ENCODE results near the gene MORN3. TPM values are rescaled to one million over a fixed set of nuclear protein-coding genes. Genes with fewer than 3 reads are reported as not detected.

MORN3 gene
- polyA plus RNA-seq, 3 donors = 1.8 to 2.5 (median 1.9) TPM

DNA sequence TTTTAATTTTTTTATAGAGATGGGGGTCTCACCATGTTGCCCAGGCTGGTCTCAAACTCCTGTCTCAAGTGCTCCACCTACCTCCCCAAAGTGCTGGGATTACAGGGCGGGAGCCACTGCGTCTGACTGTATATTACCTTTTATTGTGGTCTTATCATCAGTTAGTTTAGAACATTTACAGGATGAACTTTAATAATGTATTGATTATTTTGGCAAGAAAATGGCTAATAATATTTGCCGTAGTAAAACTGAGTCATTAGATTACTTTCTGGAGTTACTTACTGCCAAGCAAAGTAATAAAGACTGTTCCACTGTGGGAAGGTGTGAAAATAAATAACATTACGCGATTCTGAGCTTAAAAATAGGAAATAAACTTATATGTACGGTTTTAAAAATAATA lies 66.7 kb downstream of the MORN3 start:
- DNase-seq = no peak

DNA sequence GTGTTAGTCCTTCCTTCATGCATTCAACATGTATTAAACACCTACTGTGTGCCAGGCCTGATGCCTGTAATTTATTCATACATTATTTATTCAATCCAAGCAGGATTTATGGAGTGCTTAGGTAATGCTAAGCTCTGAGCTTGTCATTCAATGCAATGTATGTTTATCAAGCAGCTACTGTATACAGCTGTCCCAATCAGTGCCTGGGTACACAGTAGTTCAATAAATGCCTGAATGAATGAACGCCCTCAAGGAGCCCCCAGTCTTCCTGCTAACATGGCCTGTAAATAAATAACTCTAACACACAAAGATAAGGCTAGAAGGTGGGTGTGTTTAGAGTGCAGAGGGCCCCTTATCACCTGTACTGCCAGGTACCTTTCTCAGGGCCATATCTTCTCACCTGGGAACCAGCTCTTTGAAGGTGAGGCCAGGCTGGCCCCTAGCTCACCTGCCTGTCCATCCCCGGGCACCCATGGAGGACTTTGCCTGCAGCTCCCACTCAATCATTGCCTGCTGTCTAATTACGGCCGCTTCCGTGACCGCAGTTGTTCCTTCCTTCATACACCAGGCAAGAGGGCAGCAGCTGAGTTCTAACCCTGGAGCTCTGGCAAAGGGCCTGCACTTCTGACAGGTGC lies 68.6 kb downstream of the MORN3 start:
- DNase-seq = no peak

Other genes starting within 250 kb of the MORN3 start
- 10 to 100 TPM; 77.4 to 80.0 (median 79.4) TPM for gene KDM2B, start 88.6 kb downstream of the MORN3 start, polyA plus RNA-seq (ENCODE audit: insufficient read length in 3 of 3)
- gene ORAI1, start 43.1 kb downstream of the MORN3 start, polyA plus RNA-seq (ENCODE audit: insufficient read length in 3 of 3) = 10 to 100 TPM; 13.7 to 17.2 (median 15.9) TPM
- gene TMEM120B, start 43.1 kb upstream of the MORN3 start, polyA plus RNA-seq (ENCODE audit: insufficient read length in 3 of 3) = 10 to 100 TPM; 10.4 to 16.8 (median 15.7) TPM
- 10 to 100 TPM; 12.3 to 13.2 (median 12.9) TPM for gene RHOF, start 124.0 kb upstream of the MORN3 start, polyA plus RNA-seq (ENCODE audit: insufficient read length in 3 of 3)
- 10 to 100 TPM; 16.6 to 20.5 (median 17.9) TPM for gene SETD1B, start 134.4 kb upstream of the MORN3 start, polyA plus RNA-seq (ENCODE audit: insufficient read length in 3 of 3)
- gene HPD, start 189.2 kb upstream of the MORN3 start, polyA plus RNA-seq (ENCODE audit: insufficient read length in 3 of 3) = 1 to 10 TPM; 3.2 to 5.0 (median 4.4) TPM
- gene PSMD9, start 219.1 kb upstream of the MORN3 start, polyA plus RNA-seq (ENCODE audit: insufficient read length in 3 of 3) = 10 to 100 TPM; 48.3 to 60.2 (median 57.2) TPM
- 10 to 100 TPM in 2 of 3 donors, 1 to 10 TPM in 1; 7.8 to 16.1 (median 15.4) TPM for gene CFAP251, start 248.9 kb upstream of the MORN3 start, polyA plus RNA-seq (ENCODE audit: insufficient read length in 3 of 3)

Data from renal pelvis (tissue), 4 donors.